Right lobe of liver (tissue), 6 donors: ENCODE measurements around the gene PRF1. TPM values are rescaled to one million over a fixed set of nuclear protein-coding genes. Genes with fewer than 3 reads are reported as not detected.

Experiments used
- ATAC-seq, 4 donors: fragments of 200-7000 bp; cut with Tn5 transposase; one replicate each; pipeline ENCODE4 v1.9.1; 2020; ENCODE audit warnings: mild to moderate bottlenecking in 4 of 4, moderate library complexity in 4 of 4
- DNase-seq, 3 donors: peaks; one replicate each; pipeline ENCODE4 v3.0.0-alpha.2; 2020
- H3K27ac ChIP-seq, 3 donors: fragments of 200-600 bp; one replicate each; pipeline ENCODE4 v1.8.0; 2022
- H3K27me3 ChIP-seq, 2 donors: fragments of 200-600 bp; one replicate each; pipeline ENCODE4 v1.8.0; 2022
- H3K36me3 ChIP-seq, 4 donors: fragments of 200-600 bp; sonication (generic) in 1 of 4; one replicate each; pipeline versions ENCODE4 v1.5.1 to v1.8.0; 2017 to 2022; ENCODE audit warnings: control low read depth in 1 of 4
- H3K4me1 ChIP-seq, 4 donors: fragments of 200-600 bp; sonication (generic) in 1 of 4; one replicate each; pipeline versions ENCODE4 v1.5.1 to v1.8.0; 2017 to 2022; ENCODE audit warnings: control low read depth in 1 of 4
- H3K4me3 ChIP-seq, 3 donors: fragments of 200-600 bp; one replicate each; pipeline ENCODE4 v1.8.0; 2022
- H3K9me3 ChIP-seq, 4 donors: fragments of 200-600 bp; sonication (generic) in 1 of 4; one replicate each; pipeline versions ENCODE4 v1.5.1 to v1.8.0; 2017 to 2022; ENCODE audit warnings: control low read depth in 1 of 4
- POLR2A ChIP-seq: fragments of 450-650 bp; IDR thresholded peaks from one replicate; pipeline ENCODE4 v1.6.1; 2017; ENCODE audit warnings: antibody characterized with exemption, mild to moderate bottlenecking
- WGBS: methylation state at CpG from one replicate; pipeline ENCODE4 v1.1.6; 2018; ENCODE audit warnings: low coverage, low lambda C conversion rate; ENCODE audit not compliant: insufficient coverage; ENCODE audit errors: missing lambda C conversion rate; 5-methylcytosine and 5-hydroxymethylcytosine counted together
- intact Hi-C, 2 donors: fragments of 100-400 bp; cut with DNase I; formaldehyde crosslinking; loops; one replicate each; pipeline versions ENCODE4 v1.11.2 to v1.14.1; 2022
- total RNA-seq, 6 experiments: library from RNA; depleted of rRNA in 2 of 6; stranded (reverse); fragments of >200 nt in 2 of 6; fragmentation: NEBNext Ultra II Directional in 3 of 6; extraction: Animal tissue kit (Norgen Biotek cat#: 25700) in 3 of 6; gene quantifications; one replicate each; pipeline versions ENCODE4 v1.1.0 to v1.2.4, GENCODE V29; 2016 to 2023
- TF ChIP-seq, protein P1 (sequence below), 4 donors: fragments of 200-600 bp in 3 of 4; fragments of 450-650 bp in 1 of 4; IDR thresholded peaks; one replicate each; pipeline versions ENCODE4 v1.5.1 to v1.8.0; 2016 to 2022; ENCODE audit warnings: antibody characterized with exemption in 4 of 4, mild to moderate bottlenecking in 2 of 4
- donor health status: DM: no; HTN: yes; CAD: no.
- donor health status: DM: no; HTN: no; CAD: no.
- donor health status: DM: no; HTN: no; CAD: no.
- donor health status: DM: no; HTN: yes; CAD: no.
- donor health status: DM: no; HTN: yes; CAD: no.

Gene PRF1
- total RNA-seq, 6 experiments from 2014 or later, result 1.7 to 6.5 (median 3.1) TPM

DNA sequence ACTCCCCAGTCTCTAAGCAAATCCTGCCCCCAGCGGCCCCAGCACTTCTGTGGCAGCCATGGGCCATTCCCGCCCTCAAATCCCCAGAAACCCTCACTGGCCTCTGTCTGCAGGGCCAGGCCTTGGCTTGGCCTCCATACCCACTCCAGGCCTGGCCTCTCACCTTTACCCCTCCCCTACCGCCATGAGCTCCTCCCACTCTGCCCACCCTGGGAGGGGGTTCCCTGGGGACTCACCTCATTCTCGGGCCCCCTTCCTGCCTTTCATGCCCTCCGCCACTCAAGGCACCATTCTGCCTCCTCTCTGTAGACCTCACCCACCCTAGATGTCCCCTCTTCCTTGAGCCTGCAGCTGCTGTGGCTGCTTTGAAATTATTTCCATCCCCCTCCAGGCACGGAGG, 41.0 kb downstream of the PRF1 start:
- no peaks in the 10 kb centered on the region for H3K27me3 ChIP-seq

GRCh38 chr10:70561070-70561469, 41.5 kb downstream of the PRF1 start:
- Histone ChIP-seq H3K27ac (no peak overlapping the region), H3K27me3 (no peaks in the 10 kb centered on the region), H3K4me3 (no peak overlapping the region), H3K4me1 (no peaks in the 10 kb centered on the region), H3K9me3 (no peaks in the 10 kb centered on the region), H3K36me3 (no peaks in the 10 kb centered on the region)
- peak in 1 of 3 donors; percentile 14 for DNase-seq
- TF ChIP-seq POLR2A, result no peak
- TF ChIP-seq, protein P1, sequence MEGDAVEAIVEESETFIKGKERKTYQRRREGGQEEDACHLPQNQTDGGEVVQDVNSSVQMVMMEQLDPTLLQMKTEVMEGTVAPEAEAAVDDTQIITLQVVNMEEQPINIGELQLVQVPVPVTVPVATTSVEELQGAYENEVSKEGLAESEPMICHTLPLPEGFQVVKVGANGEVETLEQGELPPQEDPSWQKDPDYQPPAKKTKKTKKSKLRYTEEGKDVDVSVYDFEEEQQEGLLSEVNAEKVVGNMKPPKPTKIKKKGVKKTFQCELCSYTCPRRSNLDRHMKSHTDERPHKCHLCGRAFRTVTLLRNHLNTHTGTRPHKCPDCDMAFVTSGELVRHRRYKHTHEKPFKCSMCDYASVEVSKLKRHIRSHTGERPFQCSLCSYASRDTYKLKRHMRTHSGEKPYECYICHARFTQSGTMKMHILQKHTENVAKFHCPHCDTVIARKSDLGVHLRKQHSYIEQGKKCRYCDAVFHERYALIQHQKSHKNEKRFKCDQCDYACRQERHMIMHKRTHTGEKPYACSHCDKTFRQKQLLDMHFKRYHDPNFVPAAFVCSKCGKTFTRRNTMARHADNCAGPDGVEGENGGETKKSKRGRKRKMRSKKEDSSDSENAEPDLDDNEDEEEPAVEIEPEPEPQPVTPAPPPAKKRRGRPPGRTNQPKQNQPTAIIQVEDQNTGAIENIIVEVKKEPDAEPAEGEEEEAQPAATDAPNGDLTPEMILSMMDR (IDR thresholded peaks at IDR 0.05), result no peak
- no peak for ATAC-seq
- intact Hi-C loops, result no loop called here
- WGBS, result 71% methylated on average over 6 of the region's 10 CpGs

More for the DNA sequence above, 41.0 kb downstream of the PRF1 start:
- no peak overlapping the region for H3K27ac ChIP-seq
- no peaks in the 10 kb centered on the region for H3K9me3 ChIP-seq
- H3K36me3 ChIP-seq, result no peaks in the 10 kb centered on the region
- no peak for TF ChIP-seq POLR2A
- H3K4me1 ChIP-seq, result no peaks in the 10 kb centered on the region
- H3K4me3 ChIP-seq, result no peak overlapping the region
- WGBS, result 83% methylated on average over 4 of the region's 6 CpGs
- intact Hi-C loops, result no loop called here
- ATAC-seq, result no peak
- no peak for DNase-seq

- Histone ChIP-seq H3K4me1 (no peaks in the 10 kb centered on the region), H3K36me3 (no peaks in the 10 kb centered on the region), H3K9me3 (no peaks in the 10 kb centered on the region), H3K27me3 (no peaks in the 10 kb centered on the region), H3K27ac (no peak overlapping the region), H3K4me3 (no peak overlapping the region)
- WGBS, result 54% methylated on average over 2 of the region's 14 CpGs
- no peak for TF ChIP-seq POLR2A
- TF ChIP-seq, protein P1 (IDR thresholded peaks at IDR 0.05), result no peak
- intact Hi-C loops, result no loop called here
- DNase-seq (peak in 1 of 3 donors; percentile 9), ATAC-seq (no peak)
Observed at GRCh38 chr10:70560511-70560941, 42.0 kb downstream of the PRF1 start.

DNA sequence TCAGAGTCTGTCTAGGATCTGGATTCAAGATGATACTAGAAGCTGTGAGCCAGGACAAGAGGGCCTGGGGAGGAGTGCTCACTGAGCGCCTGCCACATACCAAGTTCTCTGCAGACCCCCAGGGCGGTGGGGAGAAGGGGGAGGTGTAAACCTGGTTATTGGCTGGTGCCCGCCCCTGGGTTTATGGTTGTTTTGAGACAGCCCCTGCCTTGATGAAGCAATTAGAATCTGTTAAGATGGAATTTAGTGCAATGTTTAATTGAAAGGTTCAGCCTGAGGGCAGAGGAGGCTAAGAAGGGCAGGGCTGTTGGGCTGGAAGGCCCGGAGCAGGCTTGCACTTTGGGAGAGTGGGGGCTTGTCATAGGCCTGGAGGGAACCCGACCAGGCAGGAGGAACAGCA, 42.7 kb downstream of the PRF1 start:
- Histone ChIP-seq H3K4me1 (no peaks in the 10 kb centered on the region), H3K9me3 (no peaks in the 10 kb centered on the region), H3K27ac (no peak overlapping the region), H3K4me3 (no peak overlapping the region), H3K36me3 (no peaks in the 10 kb centered on the region), H3K27me3 (no peaks in the 10 kb centered on the region)
- DNase-seq, result no peak
- intact Hi-C loops, result no loop called here
- no peak for ATAC-seq
- WGBS, result 82% methylated on average over 3 of the region's 5 CpGs
- TF ChIP-seq, protein P1 (IDR thresholded peaks at IDR 0.05), result no peak
- no peak for TF ChIP-seq POLR2A

GRCh38 chr10:70558871-70559810, 43.4 kb downstream of the PRF1 start:
- Histone ChIP-seq H3K4me1 (no peaks in the 10 kb centered on the region), H3K4me3 (no peak overlapping the region), H3K36me3 (no peaks in the 10 kb centered on the region), H3K27me3 (no peaks in the 10 kb centered on the region), H3K9me3 (no peaks in the 10 kb centered on the region), H3K27ac (no peak overlapping the region)
- DNase-seq (peak in 1 of 3 donors; percentile 37), ATAC-seq (peak; percentile 17 to 79 (median 70))
- TF ChIP-seq, protein P1 (IDR thresholded peaks at IDR 0.05), result peak; percentile 19 to 49 (median 39)
- TF ChIP-seq POLR2A, result no peak
- 31% methylated on average over 15 of the region's 20 CpGs for WGBS
- intact Hi-C loops, result no loop called here
